HUES64 (cell line): ENCODE data around the gene CD2AP.
"Not testable (repeated sequence)": the region's sequence is repeated elsewhere in the genome, so short reads cannot be mapped to it uniquely, and the experiment has no call there.

ENCODE experiments used
- H3K27ac ChIP-seq: 2 replicates; pipeline ENCODE4 v1.7.0; 2013; ENCODE audit warnings: low read depth, low read length, inconsistent platforms
- H3K27me3 ChIP-seq: 2 replicates; pipeline ENCODE4 v1.6.1; 2013; ENCODE audit warnings: mild to moderate bottlenecking, low read length; ENCODE audit not compliant: insufficient read depth
- H3K36me3 ChIP-seq: 2 replicates; pipeline ENCODE4 v1.6.1; 2013; ENCODE audit warnings: mild to moderate bottlenecking, low read length; ENCODE audit not compliant: insufficient read depth
- H3K4me1 ChIP-seq: 2 replicates; pipeline ENCODE4 v1.6.1; 2013; ENCODE audit warnings: mild to moderate bottlenecking, low read length, moderate library complexity; ENCODE audit not compliant: insufficient read depth
- H3K4me3 ChIP-seq: 2 replicates; pipeline ENCODE4 v1.5.1; 2013; ENCODE audit warnings: mild to moderate bottlenecking, low read length, moderate library complexity
- H3K9ac ChIP-seq: 2 replicates; pipeline ENCODE4 v1.6.1; 2013; ENCODE audit warnings: mild to moderate bottlenecking, low read depth, low read length
- H3K9me3 ChIP-seq: 2 replicates; pipeline ENCODE4 v1.6.1; 2013; ENCODE audit warnings: low read depth, low read length; ENCODE audit not compliant: insufficient read depth
- WGBS: fragments of 150-250, 120-280 bp; methylation state at CpG from one replicate; pipeline ENCODE4 v1.1.7; 2013; ENCODE audit warnings: missing lambda C conversion rate; 5-methylcytosine and 5-hydroxymethylcytosine counted together

The CD2AP gene

DNA sequence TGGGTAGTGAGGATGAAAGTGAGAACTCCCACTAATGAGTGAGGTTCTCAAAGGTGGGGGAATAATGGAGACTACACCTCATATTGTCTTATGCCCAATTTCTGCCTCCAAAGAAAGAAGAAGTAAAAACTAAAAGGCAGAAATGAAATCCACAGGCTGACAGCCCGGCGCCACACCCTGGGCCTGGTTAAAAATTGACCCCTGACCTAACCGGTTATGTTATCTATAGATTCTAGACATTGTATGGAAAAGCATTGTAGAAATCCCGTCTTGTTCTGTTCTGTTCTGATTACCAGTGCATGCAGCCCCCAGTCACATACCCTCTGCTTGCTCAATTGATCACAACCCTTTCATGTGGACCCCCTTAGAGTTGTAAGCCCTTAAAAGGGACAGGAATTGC, 170.0 kb downstream of the CD2AP start:
- not testable (repeated sequence) for H3K27me3 ChIP-seq, H3K36me3 ChIP-seq, H3K4me3 ChIP-seq, H3K9me3 ChIP-seq, H3K4me1 ChIP-seq, H3K9ac ChIP-seq, H3K27ac ChIP-seq
- 94% methylated on average over 4 of the region's 4 CpGs for WGBS

- Histone ChIP-seq H3K9ac (no peak overlapping the region), H3K9me3 (no peaks in the 10 kb centered on the region), H3K36me3 (no peaks in the 10 kb centered on the region), H3K27ac (no peak overlapping the region), H3K27me3 (no peaks in the 10 kb centered on the region), H3K4me1 (no peaks in the 10 kb centered on the region; the same call in 1 of the 2 replicates), H3K4me3 (no peak overlapping the region)
- 92% methylated on average over 2 of the region's 2 CpGs for WGBS
Observed at GRCh38 chr6:47648031-47648430, 170.4 kb downstream of the CD2AP start.

- H3K27me3 ChIP-seq = no peaks in the 10 kb centered on the region
- H3K4me3 ChIP-seq = no peak overlapping the region
- H3K36me3 ChIP-seq = no peaks in the 10 kb centered on the region
- no peaks in the 10 kb centered on the region; the same call in 1 of the 2 replicates for H3K4me1 ChIP-seq
- no peak overlapping the region for H3K27ac ChIP-seq
- WGBS = 71% methylated on average over 3 of the region's 3 CpGs
- H3K9me3 ChIP-seq = no peaks in the 10 kb centered on the region
- no peak overlapping the region for H3K9ac ChIP-seq
Observed at GRCh38 chr6:47650553-47651432, 173.2 kb downstream of the CD2AP start.

- Histone ChIP-seq H3K27ac (no peak overlapping the region), H3K9me3 (no peaks in the 10 kb centered on the region), H3K9ac (no peak overlapping the region), H3K36me3 (no peaks in the 10 kb centered on the region), H3K4me3 (no peak overlapping the region), H3K27me3 (no peaks in the 10 kb centered on the region), H3K4me1 (peaks cover 7% of the 10 kb centered on the region; the same call in 1 of the 2 replicates)
- 73% methylated on average over 6 of the region's 6 CpGs for WGBS
Observed at GRCh38 chr6:47651505-47651944, 173.9 kb downstream of the CD2AP start.

GRCh38 chr6:47653706-47654105, 176.1 kb downstream of the CD2AP start:
- 69% methylated on average over 5 of the region's 5 CpGs for WGBS
- Histone ChIP-seq H3K4me1 (peaks cover 10% of the 10 kb centered on the region; the same call in 1 of the 2 replicates), H3K27ac (no peak overlapping the region), H3K4me3 (no peak overlapping the region), H3K27me3 (no peaks in the 10 kb centered on the region), H3K9ac (no peak overlapping the region), H3K36me3 (no peaks in the 10 kb centered on the region), H3K9me3 (no peaks in the 10 kb centered on the region)

DNA sequence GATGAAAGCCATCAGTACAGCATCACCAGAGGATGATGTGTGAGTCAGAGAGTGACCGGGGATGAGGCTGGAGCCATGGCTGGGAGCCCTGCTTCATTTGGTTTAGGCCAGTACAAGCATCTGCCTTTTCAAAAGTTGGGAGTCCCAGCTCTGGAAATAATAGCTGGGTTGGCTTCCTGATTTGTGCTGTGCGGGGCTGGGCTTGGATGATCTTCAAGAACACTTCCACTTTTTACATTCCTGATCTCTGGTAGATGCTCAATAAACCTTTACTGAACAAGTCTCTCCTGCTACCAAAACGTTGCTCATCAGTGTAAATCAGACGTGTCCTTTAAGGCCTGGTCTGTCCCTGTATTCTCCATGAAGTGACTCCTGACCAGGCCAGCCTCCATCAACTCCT, 176.7 kb downstream of the CD2AP start:
- peaks cover 10% of the 10 kb centered on the region; the same call in 1 of the 2 replicates for H3K4me1 ChIP-seq
- H3K27me3 ChIP-seq = no peaks in the 10 kb centered on the region
- WGBS = 91% methylated on average over 4 of the region's 4 CpGs
- H3K9me3 ChIP-seq = no peaks in the 10 kb centered on the region
- no peak overlapping the region for H3K9ac ChIP-seq
- H3K27ac ChIP-seq = no peak overlapping the region
- no peak overlapping the region for H3K4me3 ChIP-seq
- no peaks in the 10 kb centered on the region for H3K36me3 ChIP-seq

DNA sequence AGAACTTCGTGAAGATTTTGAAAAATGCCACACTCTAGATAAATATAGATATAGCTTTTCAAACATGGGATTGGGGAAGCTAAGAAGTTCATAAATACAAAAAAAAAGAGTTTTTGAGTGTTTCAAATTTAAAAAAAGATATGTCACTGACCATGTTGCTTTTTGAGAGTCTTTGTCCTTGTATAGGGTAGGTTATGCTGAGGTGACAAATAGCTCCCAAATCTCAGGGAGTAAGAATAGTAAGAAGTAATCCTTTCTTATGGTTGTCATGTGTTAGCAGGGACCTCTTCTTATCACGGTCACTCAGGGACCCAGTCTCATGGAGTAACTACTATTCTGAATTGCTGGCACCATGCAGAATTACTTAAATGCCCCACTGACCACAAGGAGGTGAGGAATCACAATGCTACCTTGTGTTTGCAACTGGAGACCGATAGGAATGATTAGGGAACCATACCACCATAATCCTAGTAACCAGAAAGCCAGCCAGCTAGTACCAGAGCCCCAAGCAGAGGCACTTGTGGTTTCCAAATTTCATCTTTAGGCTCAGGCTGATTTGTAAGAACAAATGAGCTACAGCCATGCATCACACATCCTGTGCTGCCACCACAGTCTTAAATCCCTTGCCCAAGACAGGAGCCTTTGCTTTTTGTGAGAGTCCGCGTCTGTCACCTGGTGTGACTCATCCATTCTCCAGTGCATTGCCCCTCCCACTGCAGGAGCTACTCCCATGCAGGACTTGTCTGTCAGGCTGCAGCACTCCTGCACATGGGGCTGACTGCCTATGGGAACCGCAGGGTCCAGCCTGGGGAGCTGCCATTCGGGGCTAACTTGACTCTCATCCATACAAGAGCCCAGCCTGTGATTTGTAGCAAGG, 178.4 kb downstream of the CD2AP start:
- H3K4me1 ChIP-seq = peaks cover 10% of the 10 kb centered on the region; the same call in 1 of the 2 replicates
- peak overlapping the region; percentile 23; the same call in 1 of the 2 replicates for H3K4me3 ChIP-seq
- no peaks in the 10 kb centered on the region for H3K27me3 ChIP-seq
- no peak overlapping the region for H3K9ac ChIP-seq
- H3K27ac ChIP-seq = 0 out of 2 replicates have a peak overlapping the region, but pooled peaks have one; percentile 7
- no peaks in the 10 kb centered on the region for H3K9me3 ChIP-seq
- WGBS = 48% methylated on average over 6 of the region's 7 CpGs
- H3K36me3 ChIP-seq = no peaks in the 10 kb centered on the region

- Histone ChIP-seq H3K9ac (no peak overlapping the region), H3K9me3 (no peaks in the 10 kb centered on the region), H3K4me1 (peaks cover 12% of the 10 kb centered on the region; the same call in 1 of the 2 replicates), H3K4me3 (no peak overlapping the region), H3K27me3 (no peaks in the 10 kb centered on the region), H3K27ac (no peak overlapping the region), H3K36me3 (no peaks in the 10 kb centered on the region)
- 72% methylated on average over 4 of the region's 5 CpGs for WGBS
Observed at GRCh38 chr6:47661960-47662359, 184.4 kb downstream of the CD2AP start.

DNA sequence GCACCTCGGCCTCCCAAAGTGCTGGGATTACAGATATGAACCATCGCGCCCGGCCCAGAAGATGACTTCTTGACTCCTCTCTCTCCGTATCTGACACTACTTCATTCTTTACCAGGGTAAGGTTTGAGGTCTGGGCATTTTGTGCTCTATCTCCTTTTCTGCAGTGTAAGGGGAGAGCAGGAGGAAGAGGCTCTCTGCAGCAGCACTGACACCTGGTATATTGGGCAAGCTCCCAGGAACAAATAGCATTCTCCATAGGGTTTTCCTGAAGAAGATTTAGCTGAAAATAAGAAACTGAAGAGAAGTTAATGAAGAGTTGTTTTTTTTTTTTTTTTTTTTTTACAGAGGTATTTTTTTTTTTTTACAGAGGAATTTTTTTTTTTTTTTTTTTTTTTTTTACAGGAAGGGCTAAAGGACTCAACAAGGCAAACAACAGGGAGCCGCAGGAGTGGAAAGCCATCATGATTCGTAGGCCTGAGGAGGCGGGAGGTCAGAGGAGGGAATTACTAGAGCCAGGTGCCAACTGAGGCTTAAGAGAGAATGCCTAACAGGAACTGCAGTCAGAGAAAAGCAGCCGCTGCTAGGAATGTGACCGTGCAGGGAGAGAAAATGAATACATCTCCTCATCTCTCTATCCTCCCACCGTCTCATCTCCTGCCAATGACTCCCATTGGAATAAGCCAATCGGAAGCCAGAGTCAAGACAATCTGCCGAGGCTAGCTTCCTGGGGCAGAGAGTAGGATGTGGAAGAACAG, 186.1 kb downstream of the CD2AP start:
- no peaks in the 10 kb centered on the region for H3K27me3 ChIP-seq

GRCh38 chr6:47665112-47665511, 187.5 kb downstream of the CD2AP start:
- H3K4me3 ChIP-seq = no peak overlapping the region
- H3K9me3 ChIP-seq = no peaks in the 10 kb centered on the region
- H3K27me3 ChIP-seq = no peaks in the 10 kb centered on the region
- H3K9ac ChIP-seq = no peak overlapping the region
- peaks cover 28% of the 10 kb centered on the region for H3K4me1 ChIP-seq
- no peaks in the 10 kb centered on the region for H3K36me3 ChIP-seq
- H3K27ac ChIP-seq = no peak overlapping the region
- 84% methylated on average over 3 of the region's 3 CpGs for WGBS

More for the DNA sequence above, 186.1 kb downstream of the CD2AP start:
- Histone ChIP-seq H3K9ac (no peak overlapping the region), H3K36me3 (no peaks in the 10 kb centered on the region), H3K27ac (peak overlapping the region; percentile 61), H3K9me3 (no peaks in the 10 kb centered on the region), H3K4me3 (no peak overlapping the region), H3K4me1 (peaks cover 14% of the 10 kb centered on the region; the same call in 1 of the 2 replicates)
- WGBS = 60% methylated on average over 11 of the region's 13 CpGs
